ENCODE measurements around the gene RASAL3. TPM values are rescaled to one million over a fixed set of nuclear protein-coding genes. Genes with fewer than 3 reads are reported as not detected.

The RASAL3 gene
- total and polyA plus RNA-seq, 2 of the 8 experiments (the other 6 are each of a cell fraction or from before 2014, with no cell fraction given) = 0.19 to 0.63 TPM

DNA sequence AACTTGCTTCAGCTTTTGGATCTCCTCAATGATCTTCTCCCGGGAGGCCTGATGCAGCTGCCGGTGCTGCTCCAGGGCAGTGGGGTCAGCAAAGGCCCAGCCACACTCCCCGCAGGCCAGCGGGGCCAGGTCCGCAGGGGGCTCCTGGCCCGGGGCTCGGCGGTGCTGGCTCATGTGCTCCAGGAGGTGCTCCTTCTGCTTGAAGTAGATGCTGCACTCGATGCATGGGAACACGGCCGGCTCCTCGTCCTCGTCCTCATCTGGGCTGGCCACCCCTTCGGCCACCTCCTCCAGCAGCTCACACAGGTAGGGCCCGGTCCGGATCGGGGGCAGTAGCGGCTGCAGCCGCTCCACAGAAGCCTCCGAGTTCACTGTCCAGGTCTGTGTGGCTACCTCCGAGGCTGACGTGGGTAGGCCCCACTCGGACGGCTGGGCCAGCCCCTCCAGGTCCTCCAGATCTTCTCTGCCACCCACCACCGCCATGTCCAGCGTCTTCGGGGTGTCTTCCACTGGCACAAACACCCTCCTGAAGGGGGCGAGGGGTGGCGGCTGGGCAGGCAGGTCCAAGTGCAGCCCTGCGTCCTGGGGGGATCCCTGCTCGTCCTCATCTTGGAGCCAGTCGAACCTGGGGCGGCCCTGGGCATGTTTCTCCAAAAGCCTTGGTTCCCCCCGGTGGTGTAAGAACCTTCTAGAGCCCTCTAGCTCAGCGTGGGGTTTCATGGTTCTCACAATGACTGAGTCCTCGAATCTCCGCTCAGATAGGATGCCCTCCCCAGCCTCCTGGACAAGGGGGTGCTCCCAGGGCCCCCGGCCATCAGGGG, 24.3 kb downstream of the RASAL3 start:
- FAIRE-seq (no peak), DNase-seq (ENCODE audit: low read depth in 1 of 2, low spot score in 2 of 2) (no peak)
- Histone ChIP-seq H2BK5ac (ENCODE audit: low read depth, low read length) (no peak overlapping the region), H3K4me3 (ENCODE audit: extremely low read depth in 1 of 4, insufficient read depth in 2 of 4, low read depth in 3 of 4, low read length in 4 of 4) (no peak overlapping the region), H2BK120ac (replicated peaks; ENCODE audit: low read depth, low read length) (no peak overlapping the region), H2AFZ (ENCODE audit: low read length) (no peak overlapping the region), H3K9me3 (ENCODE audit: insufficient read depth in 2 of 2, low read depth in 1 of 2, low read length in 1 of 2) (no peaks in the 10 kb centered on the region), H3K79me2 (ENCODE audit: control insufficient read depth in 1 of 2, insufficient read depth in 2 of 2, low read length in 2 of 2) (no peaks in the 10 kb centered on the region), H4K20me1 (replicated peaks in 1 of 2; ENCODE audit: control insufficient read depth in 1 of 2, insufficient read depth in 2 of 2, low read length in 2 of 2) (no peaks in the 10 kb centered on the region), H3K79me1 (ENCODE audit: low read depth, low read length) (no peaks in the 10 kb centered on the region), H3K56ac (replicated peaks; ENCODE audit: insufficient read length, low read depth, low read length) (no peak overlapping the region), H3K23me2 (ENCODE audit: low read depth, low read length) (no peaks in the 10 kb centered on the region), H3K4ac (replicated peaks; ENCODE audit: insufficient read length, low read depth, low read length) (no peak overlapping the region), H3K14ac (ENCODE audit: insufficient read length) (no peak overlapping the region), H3K27me3 (replicated peaks in 1 of 4; ENCODE audit: control insufficient read depth in 3 of 4, extremely low read depth in 1 of 4, insufficient read depth in 3 of 4, low read length in 3 of 4) (no peaks in the 10 kb centered on the region), H4K8ac (ENCODE audit: extremely low read depth, insufficient read depth, low read length) (peak overlapping the region; percentile 25; the same call in 1 of the 2 replicates), H2BK12ac (ENCODE audit: low read depth, low read length) (no peak overlapping the region), H3K4me2 (ENCODE audit: insufficient read depth in 1 of 2, low read depth in 2 of 2, low read length in 2 of 2) (no peak overlapping the region), H2AK5ac (ENCODE audit: low read depth, low read length) (no peak overlapping the region), H3K27ac (ENCODE audit: low read depth, low read length) (no peak overlapping the region), H4K91ac (replicated peaks; ENCODE audit: insufficient read length, low read length) (no peak overlapping the region), H3K36me3 (ENCODE audit: control insufficient read depth in 2 of 4, insufficient read depth in 4 of 4, low read length in 3 of 4) (no peaks in the 10 kb centered on the region), H3K18ac (ENCODE audit: extremely low read depth, low read length) (no peak overlapping the region), H3K9ac (replicated peaks in 1 of 4; ENCODE audit: extremely low read depth in 1 of 4, low read depth in 3 of 4, low read length in 3 of 4) (no peak overlapping the region), H4K5ac (ENCODE audit: insufficient read length, low read depth, low read length) (no peak overlapping the region), H3K4me1 (replicated peaks in 1 of 4; ENCODE audit: control insufficient read depth in 3 of 4, insufficient read depth in 4 of 4, low read length in 3 of 4) (no peaks in the 10 kb centered on the region; a peak in 1 of 7 replicates), H2BK20ac (ENCODE audit: low read length) (no peak overlapping the region), H3K23ac (ENCODE audit: insufficient read length) (no peak overlapping the region), H2BK15ac (ENCODE audit: low read length) (no peak overlapping the region)
- ChIA-PET POLR2A (ENCODE audit: partially characterized antibody) (interaction anchor here (2.6 kb wide), 1 partner anchor 20 kb away, joined by 8 read pairs; the partner anchor contains the start of gene AKAP8L), CTCF (ENCODE audit: partially characterized antibody) (interaction anchor here (1.1 to 7.5 kb wide), 3 partner anchors 8 to 20 kb away, joined by 3 to 48 read pairs (median 8); partner anchors contain the start of gene AKAP8L)
- WGBS, 2 experiments (ENCODE audit: extremely low coverage in 1 of 2, insufficient coverage in 1 of 2, insufficient read length in 1 of 2, insufficient replicate concordance in 2 of 2, low coverage in 1 of 2, low lambda C conversion rate in 2 of 2, missing lambda C conversion rate in 1 of 2) = 87% methylated on average over 14 of the region's 38 CpGs; no CpG with 5 or more reads in 1 of the 2 experiments
- TF ChIP-seq MAFK (IDR thresholded peaks at IDR 0.05; ENCODE audit: low read depth, low read length) (no peak), CBX8 (IDR thresholded peaks at IDR 0.05; ENCODE audit: borderline replicate concordance, low read depth, low read length) (no peak), GABPA (IDR thresholded peaks at IDR 0.05; ENCODE audit: borderline replicate concordance, insufficient read depth, low read length) (no peak), BCL11A (IDR thresholded peaks at IDR 0.05; ENCODE audit: low read depth in 2 of 2, low read length in 2 of 2) (no peak), SUZ12 (IDR thresholded peaks at IDR 0.05; ENCODE audit: low read length) (no peak), GTF2F1 (IDR thresholded peaks at IDR 0.05; ENCODE audit: borderline replicate concordance, low read depth, low read length) (no peak), TAF1 (IDR thresholded peaks at IDR 0.05; ENCODE audit: low read depth, low read length) (no peak), TBP (IDR thresholded peaks at IDR 0.05; ENCODE audit: low read depth, low read length) (no peak), SIN3A (conservative IDR thresholded peaks at IDR 0.05 in 1 of 2, IDR thresholded peaks at IDR 0.05 in 1 of 2; ENCODE audit: low read depth in 1 of 2, low read length in 2 of 2) (no peak), PHF8 (conservative IDR thresholded peaks at IDR 0.05; ENCODE audit: low read depth, low read length) (no peak), E2F6 (IDR thresholded peaks at IDR 0.05) (no peak)

Data from H1 (cell line).